Smooth muscle cell (in vitro differentiated cells): ENCODE results near the gene TCERG1L. TPM values are rescaled to one million over a fixed set of nuclear protein-coding genes. Genes with fewer than 3 reads are reported as not detected.

Source experiments
- DNase-seq: peaks from one replicate; lab custom pipeline; 2025; ENCODE audit not compliant: unreplicated experiment; lab: John Stamatoyannopoulos, UW
- H2AFZ ChIP-seq: fragments of 200-600 bp; sonication (generic); 2 replicates; pipeline ENCODE4 v1.6.0; 2016; ENCODE audit warnings: antibody characterized with exemption, low read depth, mild to moderate bottlenecking
- H3F3A ChIP-seq: fragments of 200-600 bp; sonication (generic); 2 replicates; pipeline ENCODE4 v1.6.0; 2017; ENCODE audit warnings: antibody characterized with exemption, low read depth
- H3K27ac ChIP-seq: fragments of 200-600 bp; sonication (generic); 2 replicates; pipeline ENCODE4 v1.5.1; 2016; ENCODE audit warnings: low read depth, mild to moderate bottlenecking
- H3K27me3 ChIP-seq: fragments of 200-600 bp; sonication (generic); 2 replicates; pipeline ENCODE4 v1.6.1; 2016; ENCODE audit warnings: low read depth, mild to moderate bottlenecking
- H3K36me3 ChIP-seq: fragments of 200-600 bp; sonication (generic); 2 replicates; pipeline ENCODE4 v1.5.1; 2016; ENCODE audit warnings: low read depth
- H3K4me1 ChIP-seq: fragments of 200-600 bp; sonication (generic); 2 replicates; pipeline ENCODE4 v1.5.1; 2016; ENCODE audit warnings: low read depth
- H3K4me2 ChIP-seq: fragments of 200-600 bp; sonication (generic); 2 replicates; pipeline ENCODE4 v1.6.0; 2016; ENCODE audit warnings: mild to moderate bottlenecking
- H3K4me3 ChIP-seq: fragments of 200-600 bp; sonication (generic); 2 replicates; pipeline ENCODE4 v1.5.1; 2016; ENCODE audit warnings: mild to moderate bottlenecking
- H3K79me2 ChIP-seq: fragments of 200-600 bp; sonication (generic); 2 replicates; pipeline ENCODE4 v1.6.0; 2016; ENCODE audit warnings: low read depth, mild to moderate bottlenecking
- H3K9ac ChIP-seq: fragments of 200-600 bp; sonication (generic); 2 replicates; pipeline ENCODE4 v1.6.0; 2016; ENCODE audit warnings: low read depth
- H3K9me3 ChIP-seq: fragments of 200-600 bp; sonication (generic); replicated peaks from 2 replicates; pipeline ENCODE4 v1.5.1; 2016; ENCODE audit warnings: low read depth
- H4K20me1 ChIP-seq: fragments of 200-600 bp; sonication (generic); 2 replicates; pipeline ENCODE4 v1.6.0; 2016; ENCODE audit warnings: low read depth
- WGBS: methylation state at CpG from one replicate; pipeline ENCODE4 v1.1.7; 2016; ENCODE audit warnings: low lambda C conversion rate; 5-methylcytosine and 5-hydroxymethylcytosine counted together
- polyA plus RNA-seq: library from polyadenylated mRNA; unstranded; fragments of >200 nt; fragmentation: Nextera tagmentation; extraction: Ambion mirVana; gene quantifications from 2 replicates; pipeline ENCODE4 v1.2.1, GENCODE V29; 2016
- total RNA-seq: library from RNA; depleted of rRNA; stranded (reverse); fragments of >200 nt; gene quantifications from 2 replicates; pipeline ENCODE4 v1.2.3, GENCODE V29; 2014
- TF ChIP-seq, protein P1 (sequence below): fragments of 200-600 bp; sonication (generic); IDR thresholded peaks from 2 replicates; pipeline ENCODE4 v1.5.1; 2017; ENCODE audit warnings: borderline replicate concordance, mild to moderate bottlenecking, antibody characterized with exemption; ENCODE audit not compliant: insufficient read depth, poor library complexity, severe bottlenecking

Gene TCERG1L
- total and polyA plus RNA-seq, 2 experiments from 2014 or later, result not detected

DNA sequence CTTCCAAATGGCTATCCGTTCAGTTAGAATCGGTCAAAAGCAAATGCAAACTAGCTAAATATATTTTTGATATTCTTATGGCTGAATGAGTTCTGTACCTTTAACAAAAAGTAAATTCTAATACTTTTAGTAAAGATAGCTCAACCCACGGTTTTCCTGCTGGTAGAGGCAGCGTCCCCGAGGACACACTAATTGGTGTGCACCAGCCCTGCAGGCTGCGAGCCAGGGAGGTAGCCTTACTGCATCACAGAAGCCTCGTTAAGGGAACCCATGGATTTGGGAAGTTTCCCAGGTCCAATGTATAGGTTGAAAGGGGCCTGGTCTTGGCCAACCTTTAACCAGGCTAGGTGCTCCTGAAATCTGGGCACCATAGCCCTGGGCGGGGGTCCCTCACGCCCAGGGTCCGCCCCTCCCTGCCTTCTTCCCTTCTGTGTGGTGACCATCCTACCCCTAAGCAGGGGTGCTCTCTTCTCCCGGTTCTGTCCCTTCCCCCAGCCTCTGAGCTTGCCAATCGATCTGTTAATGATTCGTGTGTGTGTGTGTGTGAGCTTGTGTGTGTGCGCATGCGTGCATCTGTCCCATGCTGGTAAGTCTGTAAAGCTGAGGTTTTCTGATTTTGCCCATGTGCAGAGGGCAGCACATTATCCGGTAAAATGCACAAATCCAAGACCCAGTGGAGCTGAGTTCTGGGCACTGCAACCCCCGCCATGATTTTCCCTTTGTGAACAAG, 191.7 kb downstream of the TCERG1L start:
- H3K4me3 ChIP-seq, result no peak overlapping the region
- H3K79me2 ChIP-seq, result no peaks in the 10 kb centered on the region
- H3K4me1 ChIP-seq, result no peaks in the 10 kb centered on the region
- no peak for DNase-seq
- no peak overlapping the region for H2AFZ ChIP-seq
- H3F3A ChIP-seq, result no peaks in the 10 kb centered on the region
- no peak overlapping the region for H3K9ac ChIP-seq
- H4K20me1 ChIP-seq, result no peaks in the 10 kb centered on the region
- 94% methylated on average over 17 of the region's 17 CpGs for WGBS
- no peaks in the 10 kb centered on the region for H3K9me3 ChIP-seq
- H3K27ac ChIP-seq, result no peak overlapping the region
- H3K4me2 ChIP-seq, result no peak overlapping the region
- no peaks in the 10 kb centered on the region for H3K36me3 ChIP-seq
- TF ChIP-seq, protein P1, sequence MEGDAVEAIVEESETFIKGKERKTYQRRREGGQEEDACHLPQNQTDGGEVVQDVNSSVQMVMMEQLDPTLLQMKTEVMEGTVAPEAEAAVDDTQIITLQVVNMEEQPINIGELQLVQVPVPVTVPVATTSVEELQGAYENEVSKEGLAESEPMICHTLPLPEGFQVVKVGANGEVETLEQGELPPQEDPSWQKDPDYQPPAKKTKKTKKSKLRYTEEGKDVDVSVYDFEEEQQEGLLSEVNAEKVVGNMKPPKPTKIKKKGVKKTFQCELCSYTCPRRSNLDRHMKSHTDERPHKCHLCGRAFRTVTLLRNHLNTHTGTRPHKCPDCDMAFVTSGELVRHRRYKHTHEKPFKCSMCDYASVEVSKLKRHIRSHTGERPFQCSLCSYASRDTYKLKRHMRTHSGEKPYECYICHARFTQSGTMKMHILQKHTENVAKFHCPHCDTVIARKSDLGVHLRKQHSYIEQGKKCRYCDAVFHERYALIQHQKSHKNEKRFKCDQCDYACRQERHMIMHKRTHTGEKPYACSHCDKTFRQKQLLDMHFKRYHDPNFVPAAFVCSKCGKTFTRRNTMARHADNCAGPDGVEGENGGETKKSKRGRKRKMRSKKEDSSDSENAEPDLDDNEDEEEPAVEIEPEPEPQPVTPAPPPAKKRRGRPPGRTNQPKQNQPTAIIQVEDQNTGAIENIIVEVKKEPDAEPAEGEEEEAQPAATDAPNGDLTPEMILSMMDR, result no peak
- H3K27me3 ChIP-seq, result no peaks in the 10 kb centered on the region

DNA sequence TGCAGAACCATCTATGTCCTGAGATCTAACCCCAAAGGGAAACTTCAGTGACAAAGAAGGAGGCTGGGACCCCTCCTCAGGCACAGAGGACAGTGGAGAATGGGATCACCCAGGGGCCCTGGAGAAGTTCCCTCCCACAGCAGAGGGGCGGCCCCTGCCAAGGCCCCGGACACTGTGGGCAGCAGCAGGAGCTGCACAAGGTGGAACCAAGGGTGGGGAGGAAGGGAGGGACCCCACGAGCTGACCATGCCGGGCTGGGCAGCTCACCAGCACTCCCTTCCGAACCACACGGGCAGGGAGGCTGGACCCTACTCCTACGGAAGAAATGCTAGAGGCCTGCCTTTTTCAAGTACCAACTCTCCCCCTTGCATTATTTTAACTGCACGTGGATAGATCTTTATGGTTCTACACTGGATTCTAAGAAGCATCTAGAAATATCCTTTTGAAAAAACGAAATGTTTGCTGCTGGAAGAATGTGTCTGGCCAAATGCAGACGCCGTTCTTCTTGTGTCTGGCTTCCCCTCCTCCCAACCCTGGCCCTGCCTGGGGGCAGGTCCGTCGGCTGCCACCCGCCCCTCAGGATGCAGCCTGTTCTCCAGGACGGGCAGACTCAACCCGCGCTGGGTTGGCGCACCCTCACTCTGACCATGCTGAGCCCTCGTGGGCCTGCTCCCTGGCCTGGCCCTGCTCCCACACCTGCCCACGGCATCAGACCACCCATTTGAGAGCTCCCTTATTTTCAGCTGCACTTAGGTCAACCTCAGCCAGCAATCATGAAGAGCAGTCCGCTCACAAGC, 193.9 kb downstream of the TCERG1L start:
- no peaks in the 10 kb centered on the region for H4K20me1 ChIP-seq
- no peaks in the 10 kb centered on the region for H3K36me3 ChIP-seq
- no peaks in the 10 kb centered on the region for H3K4me1 ChIP-seq
- no peaks in the 10 kb centered on the region for H3K79me2 ChIP-seq
- H3K9ac ChIP-seq, result no peak overlapping the region
- no peaks in the 10 kb centered on the region for H3F3A ChIP-seq
- H3K4me2 ChIP-seq, result no peak overlapping the region
- H3K27ac ChIP-seq, result no peak overlapping the region
- H3K9me3 ChIP-seq, result no peaks in the 10 kb centered on the region
- no peak overlapping the region for H3K4me3 ChIP-seq
- H2AFZ ChIP-seq, result no peak overlapping the region
- TF ChIP-seq, protein P1, result no peak
- WGBS, result 93% methylated on average over 19 of the region's 21 CpGs
- no peak for DNase-seq
- no peaks in the 10 kb centered on the region for H3K27me3 ChIP-seq

DNA sequence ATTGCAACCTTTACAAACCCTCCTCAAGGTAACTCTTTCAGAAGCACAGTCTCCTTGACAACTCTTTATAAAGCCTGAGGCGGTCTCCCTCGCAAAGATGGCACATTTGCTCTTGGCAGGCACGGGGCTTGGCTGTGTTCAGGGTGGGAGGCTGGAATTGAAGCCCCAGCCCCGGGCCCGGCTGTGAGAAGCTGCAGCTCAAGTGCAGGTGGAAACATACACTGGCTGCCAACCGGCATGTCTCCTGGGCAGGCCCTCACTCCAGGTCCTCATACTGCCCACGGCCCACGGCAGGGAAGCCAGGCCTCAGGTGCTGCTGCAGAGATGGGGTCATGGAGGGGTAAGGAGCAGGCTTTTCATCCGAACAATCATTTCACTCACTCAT, 194.5 kb downstream of the TCERG1L start:
- DNase-seq, result no peak
- WGBS, result 93% methylated on average over 9 of the region's 9 CpGs
- Histone ChIP-seq H4K20me1 (no peaks in the 10 kb centered on the region), H3K9ac (no peak overlapping the region), H3F3A (no peaks in the 10 kb centered on the region), H3K4me3 (no peak overlapping the region), H3K4me2 (no peak overlapping the region), H3K4me1 (no peaks in the 10 kb centered on the region), H3K9me3 (no peaks in the 10 kb centered on the region), H3K36me3 (no peaks in the 10 kb centered on the region), H2AFZ (no peak overlapping the region), H3K27ac (no peak overlapping the region), H3K27me3 (no peaks in the 10 kb centered on the region), H3K79me2 (no peaks in the 10 kb centered on the region)
- TF ChIP-seq, protein P1, result no peak
